Adipose tissue (tissue), 3 donors: Measurements from ENCODE around the gene VIM. TPM values are rescaled to one million over a fixed set of nuclear protein-coding genes. Genes with fewer than 3 reads are reported as not detected.

Source experiments
- H3K27ac ChIP-seq: one replicate; pipeline ENCODE4 v1.5.1; 2013; ENCODE audit warnings: low read depth, low read length
- WGBS, 3 donors: extraction: QIAGEN DNeasy Blood & Tissue Kit; methylation state at CpG; one replicate each; pipeline ENCODE4 v1.1.7; 2013; 5-methylcytosine and 5-hydroxymethylcytosine counted together
- polyA plus RNA-seq, 3 donors: library from polyadenylated mRNA; stranded (reverse); fragments of 200-250 nt; gene quantifications; one replicate each; pipeline ENCODE4 v1.2.3, GENCODE V29; 2013
- donor health status: healthy with polysubstance abuse.
- donor health status: Bipolar disorder and iron deficiency.
- donor health status: healthy.

The VIM gene
- polyA plus RNA-seq, 3 donors, result 348 to 3,997 (median 2,261) TPM

DNA sequence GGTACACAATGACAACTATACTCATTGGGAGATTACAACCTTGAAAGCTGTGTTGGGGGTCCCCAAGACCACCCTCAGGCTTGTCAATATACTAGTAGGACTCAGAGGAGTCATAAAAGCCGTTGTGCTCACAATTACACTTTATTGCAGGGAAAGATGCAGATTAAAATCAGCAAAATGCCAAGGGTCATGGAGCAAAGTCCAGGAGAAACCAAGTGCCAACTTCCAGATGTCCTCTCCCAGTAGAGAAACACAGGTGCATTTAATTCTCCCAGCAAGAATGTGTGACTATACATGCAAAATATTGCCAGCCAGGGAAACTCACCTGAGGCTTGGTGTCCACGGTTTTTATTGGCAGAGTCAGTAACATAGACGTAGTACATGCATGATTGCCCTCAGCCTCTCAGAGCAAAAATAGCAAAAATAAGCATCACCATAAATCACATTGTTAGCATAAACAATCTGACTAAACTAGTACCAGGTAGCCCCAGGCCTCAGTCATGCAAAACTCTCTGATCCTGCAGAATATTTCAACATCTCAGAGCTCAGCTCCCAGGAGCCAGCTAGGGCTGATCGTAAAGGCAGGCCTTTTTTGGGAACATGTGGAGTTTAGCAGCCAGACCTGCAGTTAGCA, 50.7 kb downstream of the VIM start:
- no peak overlapping the region for H3K27ac ChIP-seq
- WGBS, 3 donors, result 50 to 75% (median 75%) methylated on average over 4 of the region's 4 CpGs

GRCh38 chr10:17282311-17282710, 54.3 kb downstream of the VIM start:
- 77 to 88% (median 81%) methylated on average over 3 of the region's 3 CpGs for WGBS, 3 donors
- H3K27ac ChIP-seq, result no peak overlapping the region

DNA sequence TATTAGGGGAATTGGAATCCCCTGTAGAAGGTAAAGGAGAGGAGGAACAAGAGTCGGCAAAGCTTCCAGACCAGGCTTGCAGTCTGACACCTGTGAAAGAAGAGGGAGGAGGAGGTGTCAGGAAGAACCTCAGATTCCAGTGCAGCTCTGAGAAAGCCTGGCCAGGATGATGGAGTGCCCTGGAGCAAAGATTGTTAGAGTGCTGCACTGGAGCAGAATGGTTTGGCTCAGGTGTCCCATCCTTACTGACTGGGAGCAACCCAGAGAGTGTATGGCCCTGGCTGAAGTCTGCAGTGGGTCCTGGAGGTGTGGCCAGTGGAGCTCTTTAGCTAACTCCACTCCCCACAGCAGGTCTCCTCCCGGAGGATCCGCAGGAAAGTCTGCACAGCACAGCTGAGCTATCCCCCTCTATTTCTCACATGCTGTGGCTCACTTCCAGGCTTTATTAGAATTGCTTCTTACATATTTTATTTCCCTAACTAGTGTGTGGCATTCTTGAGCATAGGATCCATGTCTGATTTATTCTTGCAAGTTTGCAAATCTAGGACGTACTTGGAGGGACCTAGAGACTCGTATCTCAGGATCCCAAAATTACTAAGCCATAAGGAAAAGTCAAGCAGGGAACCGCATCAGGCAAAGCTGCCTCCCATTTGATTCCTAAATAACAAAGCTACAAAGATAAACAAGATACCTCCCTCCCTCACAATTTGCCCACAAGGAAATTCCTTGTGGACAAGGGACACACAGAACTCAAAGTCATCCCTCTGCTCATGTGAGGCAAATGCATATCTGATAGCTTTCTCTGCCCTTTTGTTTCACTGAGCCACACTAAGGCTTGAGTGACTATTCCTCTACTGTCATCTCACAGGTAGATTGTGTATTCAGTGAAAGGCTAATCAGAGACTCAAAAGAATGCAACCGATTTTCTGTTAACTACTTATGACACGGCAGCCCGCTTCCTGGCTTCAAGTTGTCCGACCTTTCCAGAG, 58.8 kb downstream of the VIM start:
- 39 to 70% (median 64%) methylated on average over 10 of the region's 10 CpGs for WGBS, 3 donors
- H3K27ac ChIP-seq, result no peak overlapping the region

Other genes starting within 250 kb of the VIM start
- gene CUBN, start 98.4 kb upstream of the VIM start, polyA plus RNA-seq, result under 1 TPM; 0.20 to 0.56 (median 0.36) TPM
- gene TRDMT1, start 26.6 kb upstream of the VIM start, polyA plus RNA-seq, result 1 to 10 TPM; 1.3 to 2.7 (median 1.6) TPM
- under 1 TPM; 0.10 to 0.56 (median 0.33) TPM for gene ST8SIA6, start 226.4 kb downstream of the VIM start, polyA plus RNA-seq